Measurements from ENCODE around the gene MIB2. TPM values are rescaled to one million over a fixed set of nuclear protein-coding genes. Genes with fewer than 3 reads are reported as not detected.

Gene MIB2
- total and polyA plus RNA-seq, 2 donors (not counting 1 experiment from before 2014, with no cell fraction given): 7.1 to 74.3 TPM

GRCh38 chr1:1599030-1599934 lies 16.0 kb upstream of the MIB2 start:
- H2AFZ ChIP-seq (ENCODE audit: low read length): no peak overlapping the region

GRCh38 chr1:1599935-1600860 lies 15.1 kb upstream of the MIB2 start, which contains the start of gene FNDC10:
TSS of gene FNDC10 (minus strand) at chr1:1600135. CDS start at chr1:1600015, 120 bp downstream.
- no peaks in the 10 kb centered on the region for H3K9me3 ChIP-seq (ENCODE audit: control insufficient read depth, insufficient read depth, low read depth, low read length)
- no peaks in the 10 kb centered on the region for H3K79me2 ChIP-seq (ENCODE audit: control insufficient read depth, insufficient read depth, low read length)
- no peak within 1 kb of the TSS for H3K9ac ChIP-seq (ENCODE audit: insufficient read depth, low read length)
- peak within 1 kb of the TSS; percentile 71 for H3K4me2 ChIP-seq (ENCODE audit: extremely low read depth, insufficient read depth, low read length)
- H3K27me3 ChIP-seq (ENCODE audit: control insufficient read depth, insufficient read depth, low read length): peaks cover 12% of the 10 kb centered on the region
- TF ChIP-seq CTCF (conservative IDR thresholded peaks at IDR 0.05 in 1 of 2, IDR thresholded peaks at IDR 0.05 in 1 of 2; ENCODE audit: low read depth in 1 of 2, low read length in 2 of 2) (no peak), EZH2 (IDR thresholded peaks at IDR 0.05; ENCODE audit: low read length, missing control alignments) (peak; percentile 66)
- peaks cover 2% of the 10 kb centered on the region for H3K4me1 ChIP-seq (ENCODE audit: control insufficient read depth, extremely low read depth, insufficient read depth, low read length)
- no peak within 1 kb of the TSS for H2AFZ ChIP-seq (ENCODE audit: low read length)
- H3K36me3 ChIP-seq (ENCODE audit: control insufficient read depth, insufficient read depth, low read length): no peaks in the 10 kb centered on the region
- H4K20me1 ChIP-seq (ENCODE audit: control insufficient read depth, extremely low read depth, insufficient read depth, low read length): no peaks in the 10 kb centered on the region
- peak within 1 kb of the TSS in 3 of 4 experiments; percentile 23 to 48 (median 26) for H3K4me3 ChIP-seq (replicated peaks in 1 of 4; ENCODE audit: control extremely low read depth in 1 of 4, insufficient read depth in 1 of 4, low read depth in 3 of 4, low read length in 4 of 4)
- H3K27ac ChIP-seq (ENCODE audit: insufficient read depth, low read length): no peak within 1 kb of the TSS
- no peak for DNase-seq (ENCODE audit: low read depth in 2 of 2)

More at GRCh38 chr1:1599030-1599934, 16.0 kb upstream of the MIB2 start:
- H3K27ac ChIP-seq (ENCODE audit: insufficient read depth, low read length): no peak overlapping the region
- no peaks in the 10 kb centered on the region for H4K20me1 ChIP-seq (ENCODE audit: control insufficient read depth, extremely low read depth, insufficient read depth, low read length)
- no peaks in the 10 kb centered on the region for H3K79me2 ChIP-seq (ENCODE audit: control insufficient read depth, insufficient read depth, low read length)
- peaks cover 12% of the 10 kb centered on the region for H3K27me3 ChIP-seq (ENCODE audit: control insufficient read depth, insufficient read depth, low read length)
- no peak overlapping the region for H3K9ac ChIP-seq (ENCODE audit: insufficient read depth, low read length)
- TF ChIP-seq CTCF (conservative IDR thresholded peaks at IDR 0.05 in 1 of 2, IDR thresholded peaks at IDR 0.05 in 1 of 2; ENCODE audit: low read depth in 1 of 2, low read length in 2 of 2): no peak
- TF ChIP-seq EZH2 (IDR thresholded peaks at IDR 0.05; ENCODE audit: low read length, missing control alignments): no peak
- H3K4me3 ChIP-seq (replicated peaks in 1 of 4; ENCODE audit: control extremely low read depth in 1 of 4, insufficient read depth in 1 of 4, low read depth in 3 of 4, low read length in 4 of 4): peak overlapping the region in 1 of 4 experiments; percentile 22
- H3K4me2 ChIP-seq (ENCODE audit: extremely low read depth, insufficient read depth, low read length): peak overlapping the region; percentile 13
- peaks cover 2% of the 10 kb centered on the region for H3K4me1 ChIP-seq (ENCODE audit: control insufficient read depth, extremely low read depth, insufficient read depth, low read length)
- H3K36me3 ChIP-seq (ENCODE audit: control insufficient read depth, insufficient read depth, low read length): no peaks in the 10 kb centered on the region
- DNase-seq (ENCODE audit: low read depth in 2 of 2): peak in 1 of 2 donors; percentile 39
- H3K9me3 ChIP-seq (ENCODE audit: control insufficient read depth, insufficient read depth, low read depth, low read length): no peaks in the 10 kb centered on the region
